B cell (primary cell): ENCODE measurements around the gene CCDC116. TPM values are rescaled to one million over a fixed set of nuclear protein-coding genes. Genes with fewer than 3 reads are reported as not detected.

Experiments used
- ATAC-seq: fragments of 200-7000 bp; cut with Tn5 transposase; one replicate; pipeline ENCODE4 v1.10.0; 2021; ENCODE audit warnings: low read depth, mild to moderate bottlenecking, moderate number of reproducible peaks, moderate library complexity
- CTCF ChIA-PET: fragments of 350-600 bp; sonication (Branson Sonifier 250); formaldehyde crosslinking; loops from one replicate; lab custom pipeline; 2021; ENCODE audit warnings: antibody characterized with exemption, inconsistent platforms; lab: Charles Lee
- POLR2A ChIA-PET: fragments of 350-600 bp; sonication (Branson Sonifier 250); formaldehyde crosslinking; loops from one replicate; lab custom pipeline; 2021; ENCODE audit warnings: antibody characterized with exemption; lab: Charles Lee
- DNase-seq: peaks from one replicate; pipeline ENCODE4 v3.0.0; 2013
- H2AFZ ChIP-seq: 2 replicates; pipeline ENCODE4 v1.6.1; 2012; ENCODE audit warnings: mild to moderate bottlenecking, low read depth, low read length; ENCODE audit not compliant: insufficient read depth, poor library complexity, severe bottlenecking
- H3K27ac ChIP-seq, 2 donors: 1 replicate in 1 of 2; 2 replicates in 1 of 2; pipeline ENCODE4 v1.5.1; 2012 to 2013; ENCODE audit warnings: low read length in 2 of 2, mild to moderate bottlenecking in 2 of 2, moderate library complexity in 1 of 2
- H3K27me3 ChIP-seq, 4 experiments: fragments of 200-600 bp in 1 of 4; sonication (generic) in 1 of 4; replicated peaks in 1 of 4; 1 replicate in 2 of 4; 2 replicates in 2 of 4; pipeline versions ENCODE4 v1.6.1 to v1.7.0; 2013 to 2016; ENCODE audit warnings: low read length in 3 of 4, mild to moderate bottlenecking in 2 of 4, mixed read lengths in 1 of 4, moderate library complexity in 1 of 4; ENCODE audit not compliant: insufficient read depth in 4 of 4, control insufficient read depth in 3 of 4; ENCODE audit errors: control extremely low read depth in 1 of 4
- H3K36me3 ChIP-seq, 2 experiments: replicated peaks in 1 of 2; 1 replicate in 1 of 2; 2 replicates in 1 of 2; pipeline versions ENCODE4 v1.6.1 to v1.7.1; 2013; ENCODE audit warnings: low read length in 1 of 2; ENCODE audit not compliant: insufficient read depth in 2 of 2, control insufficient read depth in 1 of 2; ENCODE audit errors: control extremely low read depth in 1 of 2, extremely low read depth in 1 of 2
- H3K4me1 ChIP-seq, 2 donors: fragments of 200-600 bp in 1 of 2; sonication (generic) in 1 of 2; 1 replicate in 1 of 2; 2 replicates in 1 of 2; pipeline versions ENCODE4 v1.5.1 to v1.6.1; 2013 to 2017; ENCODE audit warnings: low read length in 2 of 2; ENCODE audit not compliant: control insufficient read depth in 2 of 2, insufficient read depth in 2 of 2
- H3K4me2 ChIP-seq: replicated peaks from 2 replicates; pipeline ENCODE3; 2012; ENCODE audit warnings: mild to moderate bottlenecking, low read depth, low read length; ENCODE audit not compliant: poor library complexity, severe bottlenecking
- H3K4me3 ChIP-seq, 5 experiments: fragments of 200-600 bp in 1 of 5; sonication (generic) in 1 of 5; 1 replicate in 3 of 5; 2 replicates in 2 of 5; pipeline versions ENCODE4 v1.5.1 to v1.7.0; 2011 to 2016; ENCODE audit warnings: low read length in 4 of 5, mild to moderate bottlenecking in 4 of 5, low read depth in 2 of 5, control low read depth in 1 of 5, moderate library complexity in 1 of 5; ENCODE audit not compliant: insufficient read depth in 1 of 5; ENCODE audit errors: control extremely low read depth in 1 of 5, extremely low read depth in 1 of 5
- H3K79me2 ChIP-seq: fragments of 200-600 bp; sonication (generic); one replicate; pipeline ENCODE4 v1.6.0; 2016; ENCODE audit warnings: low read length; ENCODE audit not compliant: control insufficient read depth, insufficient read depth
- H3K9ac ChIP-seq: fragments of 200-600 bp; sonication (generic); 2 replicates; pipeline ENCODE4 v1.6.1; 2017; ENCODE audit warnings: mild to moderate bottlenecking, low read length, moderate library complexity
- H3K9me3 ChIP-seq, 3 donors: one replicate each; pipeline versions ENCODE4 v1.6.1 to v1.7.1; 2013; ENCODE audit warnings: low read length in 2 of 3; ENCODE audit not compliant: control insufficient read depth in 2 of 3, insufficient read depth in 1 of 3; ENCODE audit errors: control extremely low read depth in 1 of 3
- H4K20me1 ChIP-seq: 2 replicates; pipeline ENCODE4 v1.6.0; 2012; ENCODE audit warnings: mild to moderate bottlenecking, low read length; ENCODE audit not compliant: insufficient read depth, control insufficient read depth, poor library complexity, severe bottlenecking
- H3K27ac Mint-ChIP-seq: one replicate; pipeline ENCODE4 v1.8.0; 2021; ENCODE audit warnings: mixed read lengths
- H3K27me3 Mint-ChIP-seq: one replicate; pipeline ENCODE4 v1.8.0; 2021; ENCODE audit warnings: mixed read lengths
- H3K4me1 Mint-ChIP-seq: one replicate; pipeline ENCODE4 v1.8.0; 2021; ENCODE audit warnings: mixed read lengths
- H3K4me3 Mint-ChIP-seq: one replicate; pipeline ENCODE4 v1.8.0; 2021; ENCODE audit warnings: mixed read lengths
- H3K9me3 Mint-ChIP-seq: one replicate; pipeline ENCODE4 v1.8.0; 2022; ENCODE audit warnings: mixed read lengths; ENCODE audit not compliant: insufficient read depth
- CTCF ChIP-seq: fragments of 200-600 bp; IDR thresholded peaks from one replicate; pipeline ENCODE4 v1.8.0; 2022; ENCODE audit warnings: antibody characterized with exemption, mild to moderate bottlenecking
- EZH2 ChIP-seq: IDR thresholded peaks from 2 replicates; pipeline ENCODE4 v1.6.1; 2012; ENCODE audit warnings: borderline replicate concordance, low read depth, mild to moderate bottlenecking, moderate library complexity, low read length; ENCODE audit not compliant: insufficient read depth, poor library complexity, severe bottlenecking
- WGBS: methylation state at CpG from one replicate; pipeline ENCODE4 v1.1.5; 2013; ENCODE audit warnings: missing lambda C conversion rate; ENCODE audit not compliant: insufficient coverage; 5-methylcytosine and 5-hydroxymethylcytosine counted together
- intact Hi-C: fragments of 100-400 bp; cut with micrococcal nuclease; formaldehyde crosslinking; loops from one replicate; pipeline ENCODE4 v1.10.0; 2022
- polyA plus RNA-seq: library from polyadenylated mRNA; depleted of rRNA; stranded (reverse); fragments of >200 nt; gene quantifications from 2 replicates; pipeline ENCODE4 v1.2.3, GENCODE V29; 2012
- total RNA-seq, 2 donors: library from RNA; stranded (reverse); fragments of 120-200 nt in 1 of 2; gene quantifications; 1 replicate in 1 of 2; 2 replicates in 1 of 2; pipeline versions ENCODE4 v1.2.3 to v1.2.4, GENCODE V29; 2013 to 2022

CCDC116 gene
- total and polyA plus RNA-seq, 2 donors (not counting 1 experiment from before 2014, with no cell fraction given), result 0.52 to 0.55 TPM

GRCh38 chr22:21622919-21623647, 9.5 kb upstream of the CCDC116 start:
- Mint-ChIP-seq H3K9me3 (no peaks in the 10 kb centered on the region), H3K27ac (no peak overlapping the region), H3K27me3 (no peaks in the 10 kb centered on the region), H3K4me3 (no peak overlapping the region), H3K4me1 (peaks cover 31% of the 10 kb centered on the region)
- intact Hi-C loops, result no loop called here
- Histone ChIP-seq H3K9me3 (no peaks in the 10 kb centered on the region), H3K4me1 (peaks cover 11 to 15% of the 10 kb centered on the region in 2 donors), H3K27ac (no peak overlapping the region), H3K79me2 (peaks cover 60% of the 10 kb centered on the region), H3K4me2 (no peak overlapping the region), H3K9ac (no peak overlapping the region), H3K27me3 (no peaks in the 10 kb centered on the region), H3K4me3 (no peak overlapping the region), H2AFZ (no peak overlapping the region), H4K20me1 (peaks cover 87% of the 10 kb centered on the region), H3K36me3 (peaks cover 0 to 58% of the 10 kb centered on the region in 2 experiments)
- ChIA-PET CTCF (interaction anchor here (1.0 to 11.1 kb wide), 3 partner anchors 8 to 47 kb away, joined by 3 to 168 read pairs (median 5); partner anchors contain the start of gene SDF2L1), POLR2A (no interaction called here)
- TF ChIP-seq EZH2 (no peak), CTCF (no peak)
- DNase-seq (no peak), ATAC-seq (no peak)
- WGBS, result 94% methylated on average over 14 of the region's 23 CpGs

- H3K27ac Mint-ChIP-seq, result no peak overlapping the region
- DNase-seq, result no peak
- no peak overlapping the region for H3K27ac ChIP-seq
- peaks cover 36% of the 10 kb centered on the region for H3K4me1 Mint-ChIP-seq
- no peaks in the 10 kb centered on the region for H3K27me3 ChIP-seq
- no peak overlapping the region for H2AFZ ChIP-seq
- no peak for ATAC-seq
- no peak overlapping the region for H3K4me3 Mint-ChIP-seq
- no peak overlapping the region for H3K4me2 ChIP-seq
- peaks cover 64% of the 10 kb centered on the region for H3K79me2 ChIP-seq
- peaks cover 91% of the 10 kb centered on the region for H4K20me1 ChIP-seq
- no peak overlapping the region for H3K4me3 ChIP-seq
- H3K9ac ChIP-seq, result no peak overlapping the region
- intact Hi-C loops, result no loop called here
- no peaks in the 10 kb centered on the region for H3K9me3 Mint-ChIP-seq
- no peak for TF ChIP-seq CTCF
- no peak for TF ChIP-seq EZH2
- no peaks in the 10 kb centered on the region for H3K27me3 Mint-ChIP-seq
- peaks cover 17 to 21% of the 10 kb centered on the region in 2 donors for H3K4me1 ChIP-seq
- peaks cover 0 to 2% (median 0%) of the 10 kb centered on the region in 3 donors for H3K9me3 ChIP-seq
- 95% methylated on average over 7 of the region's 7 CpGs for WGBS
- peaks cover 0 to 61% of the 10 kb centered on the region in 2 experiments for H3K36me3 ChIP-seq
- ChIA-PET CTCF (interaction anchor here (11.1 kb wide), 1 partner anchor 21 kb away, joined by 168 read pairs; the partner anchor contains the start of gene SDF2L1), POLR2A (no interaction called here)
Observed at GRCh38 chr22:21623648-21623970, 9.0 kb upstream of the CCDC116 start.
